Measurements from ENCODE around the gene DPH1. TPM values are rescaled to one million over a fixed set of nuclear protein-coding genes. Genes with fewer than 3 reads are reported as not detected.

The DPH1 gene
- total RNA-seq, 1 donor from 2014 or later = 35.1 TPM

DNA sequence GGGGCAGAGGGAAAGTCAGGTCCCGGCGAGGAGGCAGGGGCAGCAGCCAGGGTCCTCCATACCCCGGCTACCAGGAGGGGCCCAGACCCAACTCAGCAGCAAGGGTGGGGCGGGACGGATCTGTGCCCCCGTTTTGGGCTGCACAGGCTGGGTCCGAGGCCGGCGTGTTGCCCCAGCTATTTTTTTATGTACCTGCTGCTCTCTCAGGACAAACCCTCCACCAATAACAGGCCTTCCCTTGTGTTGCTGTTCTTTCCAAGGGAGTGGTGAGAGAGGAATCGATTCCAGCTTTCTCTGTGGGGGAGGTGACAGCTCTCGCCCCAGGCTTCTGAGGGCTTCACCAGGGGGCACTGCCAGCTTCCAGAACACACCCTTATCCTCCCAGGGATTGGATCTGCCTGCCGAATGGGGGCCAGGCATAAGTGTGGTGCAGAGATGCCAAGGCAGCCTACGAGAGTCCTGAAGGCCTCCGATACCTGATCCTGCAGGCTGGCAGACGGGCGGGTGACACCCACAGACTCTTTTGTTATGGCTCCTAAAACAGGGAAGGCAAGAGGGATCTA lies 27.1 kb upstream of the DPH1 start:
- no peak overlapping the region for H3K4me3 Mint-ChIP-seq
- peaks cover 4% of the 10 kb centered on the region for H3K27me3 Mint-ChIP-seq (ENCODE audit: low read depth)

DNA sequence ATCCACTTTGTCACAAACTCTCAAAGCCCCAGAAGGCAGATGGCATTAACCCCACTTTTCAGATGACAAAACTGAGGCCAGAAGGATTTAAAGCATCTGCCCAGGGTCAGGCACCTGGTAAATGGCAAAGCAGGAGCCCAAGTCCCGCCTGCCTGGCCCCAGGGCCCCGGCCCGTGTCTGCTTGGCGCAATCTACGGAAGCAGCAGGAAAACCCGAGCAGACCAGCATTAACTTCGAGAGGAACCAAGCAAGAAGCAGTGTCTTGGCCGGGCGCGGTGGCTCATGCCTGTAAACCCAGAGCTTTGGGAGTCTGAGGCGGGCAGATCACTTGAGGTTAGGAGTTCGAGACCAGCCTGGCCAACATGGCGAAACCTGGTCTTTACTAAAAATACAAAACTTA lies 26.4 kb upstream of the DPH1 start:
- Mint-ChIP-seq H3K9me3 (no peaks in the 10 kb centered on the region), H3K4me3 (no peak overlapping the region), H3K27me3 (ENCODE audit: low read depth) (peaks cover 4% of the 10 kb centered on the region), H3K4me1 (peaks cover 31% of the 10 kb centered on the region), H3K27ac (ENCODE audit: unreplicated experiment) (no peak overlapping the region), H3K36me3 (ENCODE audit: low read depth) (no peaks in the 10 kb centered on the region)
- DNase-seq (ENCODE audit: low read depth, low spot score) = no peak
- TF ChIP-seq, protein P1, sequence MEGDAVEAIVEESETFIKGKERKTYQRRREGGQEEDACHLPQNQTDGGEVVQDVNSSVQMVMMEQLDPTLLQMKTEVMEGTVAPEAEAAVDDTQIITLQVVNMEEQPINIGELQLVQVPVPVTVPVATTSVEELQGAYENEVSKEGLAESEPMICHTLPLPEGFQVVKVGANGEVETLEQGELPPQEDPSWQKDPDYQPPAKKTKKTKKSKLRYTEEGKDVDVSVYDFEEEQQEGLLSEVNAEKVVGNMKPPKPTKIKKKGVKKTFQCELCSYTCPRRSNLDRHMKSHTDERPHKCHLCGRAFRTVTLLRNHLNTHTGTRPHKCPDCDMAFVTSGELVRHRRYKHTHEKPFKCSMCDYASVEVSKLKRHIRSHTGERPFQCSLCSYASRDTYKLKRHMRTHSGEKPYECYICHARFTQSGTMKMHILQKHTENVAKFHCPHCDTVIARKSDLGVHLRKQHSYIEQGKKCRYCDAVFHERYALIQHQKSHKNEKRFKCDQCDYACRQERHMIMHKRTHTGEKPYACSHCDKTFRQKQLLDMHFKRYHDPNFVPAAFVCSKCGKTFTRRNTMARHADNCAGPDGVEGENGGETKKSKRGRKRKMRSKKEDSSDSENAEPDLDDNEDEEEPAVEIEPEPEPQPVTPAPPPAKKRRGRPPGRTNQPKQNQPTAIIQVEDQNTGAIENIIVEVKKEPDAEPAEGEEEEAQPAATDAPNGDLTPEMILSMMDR (conservative IDR thresholded peaks at IDR 0.05) = no peak

More for the DNA sequence above, 27.1 kb upstream of the DPH1 start:
- H3K36me3 Mint-ChIP-seq (ENCODE audit: low read depth) = no peaks in the 10 kb centered on the region
- H3K9me3 Mint-ChIP-seq = no peaks in the 10 kb centered on the region
- TF ChIP-seq, protein P1 (conservative IDR thresholded peaks at IDR 0.05) = no peak
- H3K27ac Mint-ChIP-seq (ENCODE audit: unreplicated experiment) = no peak overlapping the region
- H3K4me1 Mint-ChIP-seq = peaks cover 31% of the 10 kb centered on the region
- DNase-seq (ENCODE audit: low read depth, low spot score) = no peak

DNA sequence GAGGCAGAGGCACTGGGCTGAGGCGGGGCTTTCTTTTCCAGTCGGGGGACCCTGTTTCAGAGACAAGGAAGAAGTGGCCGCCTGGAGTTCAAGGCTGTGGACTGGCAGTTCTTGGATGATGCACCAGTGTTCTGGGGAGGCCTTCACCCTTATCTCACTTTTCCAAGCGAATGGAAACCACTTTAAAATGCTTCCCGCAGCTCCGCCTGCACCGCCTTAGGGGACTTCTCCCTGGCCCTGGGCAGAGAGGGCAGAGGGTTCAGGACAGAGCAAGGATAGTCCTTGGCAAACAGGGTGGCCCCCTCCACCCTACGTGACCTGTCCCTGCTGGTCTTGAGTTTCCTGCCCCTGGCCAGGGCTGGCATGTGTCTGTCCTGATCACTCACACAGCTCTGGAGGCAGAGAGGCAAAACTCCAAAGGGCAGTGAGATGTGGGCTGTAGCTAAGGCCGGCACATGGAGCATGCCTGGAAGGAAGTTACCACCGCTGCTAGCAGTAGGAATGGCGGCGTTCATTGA lies 25.5 kb upstream of the DPH1 start:
- no peak overlapping the region for H3K4me3 Mint-ChIP-seq
- TF ChIP-seq, protein P1 (conservative IDR thresholded peaks at IDR 0.05) = no peak
- H3K9me3 Mint-ChIP-seq = no peaks in the 10 kb centered on the region
- H3K4me1 Mint-ChIP-seq = peaks cover 23% of the 10 kb centered on the region
- peaks cover 1% of the 10 kb centered on the region for H3K27me3 Mint-ChIP-seq (ENCODE audit: low read depth)
- DNase-seq (ENCODE audit: low read depth, low spot score) = no peak
- H3K36me3 Mint-ChIP-seq (ENCODE audit: low read depth) = no peaks in the 10 kb centered on the region
- peak overlapping the region; percentile 83 for H3K27ac Mint-ChIP-seq (ENCODE audit: unreplicated experiment)

DNA sequence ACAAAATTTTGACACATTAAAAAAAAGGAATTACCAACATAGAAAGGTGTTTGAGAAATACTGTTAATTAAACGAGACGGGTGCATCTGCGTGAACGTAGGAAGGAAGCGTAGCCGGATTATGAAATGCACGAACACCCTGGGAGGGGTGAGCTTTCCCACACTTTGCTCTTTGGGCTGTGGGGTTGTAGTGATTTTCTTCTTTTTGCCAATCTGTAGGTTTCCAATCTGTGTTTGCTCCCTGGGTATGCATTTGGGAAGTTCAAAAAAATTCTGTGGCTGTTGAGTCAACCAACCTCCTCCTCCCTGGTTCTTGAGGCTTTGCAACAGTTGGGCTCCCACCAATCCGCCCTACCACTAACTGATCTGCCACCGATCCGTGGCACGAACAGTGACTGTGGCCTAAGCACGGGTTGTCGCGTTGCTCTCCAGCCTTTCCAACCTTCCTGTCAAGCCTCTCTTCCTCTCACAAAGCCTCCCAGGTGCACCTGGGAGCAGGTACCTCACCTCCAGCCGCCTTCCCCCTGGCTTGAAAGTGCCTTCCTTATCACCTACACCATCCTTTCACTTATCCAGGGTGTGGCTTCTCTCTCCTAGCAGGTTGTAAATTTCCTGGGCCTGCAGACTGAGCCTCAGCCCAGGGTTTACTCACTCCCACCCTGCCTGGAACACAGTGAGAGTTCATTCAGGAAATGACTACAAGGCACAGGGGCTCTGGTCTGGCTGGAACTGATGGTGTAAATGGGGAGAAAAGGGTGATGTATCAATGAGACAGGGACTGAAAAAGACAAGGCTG lies 21.4 kb upstream of the DPH1 start:
- no peak overlapping the region for H3K4me3 Mint-ChIP-seq
- no peaks in the 10 kb centered on the region for H3K36me3 Mint-ChIP-seq (ENCODE audit: low read depth)
- peaks cover 3% of the 10 kb centered on the region for H3K27me3 Mint-ChIP-seq (ENCODE audit: low read depth)
- peaks cover 19% of the 10 kb centered on the region for H3K4me1 Mint-ChIP-seq
- no peak for DNase-seq (ENCODE audit: low read depth, low spot score)
- H3K9me3 Mint-ChIP-seq = no peaks in the 10 kb centered on the region
- TF ChIP-seq, protein P1 (conservative IDR thresholded peaks at IDR 0.05) = no peak
- H3K27ac Mint-ChIP-seq (ENCODE audit: unreplicated experiment) = no peak overlapping the region

DNA sequence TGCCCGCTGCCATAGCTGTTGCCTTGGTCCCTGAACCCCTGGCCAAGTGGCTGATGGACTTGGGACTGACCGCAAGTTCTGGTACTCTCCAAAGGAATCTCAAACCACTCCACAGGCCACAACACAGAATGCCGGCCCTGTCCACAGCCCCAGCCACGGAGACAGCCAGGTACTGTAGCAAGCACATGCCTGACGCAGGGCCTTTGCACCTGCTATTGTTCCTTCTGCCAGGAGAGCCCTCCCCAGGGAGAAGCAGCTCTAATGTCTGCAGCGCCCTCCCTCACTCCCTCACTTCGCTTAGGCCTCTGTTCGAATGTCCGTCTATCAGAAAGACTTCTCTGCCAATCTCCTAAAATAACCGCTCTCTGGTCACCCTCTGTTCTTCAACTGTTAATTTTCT lies 20.2 kb upstream of the DPH1 start:
- no peak for DNase-seq (ENCODE audit: low read depth, low spot score)
- H3K4me1 Mint-ChIP-seq = peaks cover 16% of the 10 kb centered on the region
- TF ChIP-seq, protein P1 (conservative IDR thresholded peaks at IDR 0.05) = no peak
- no peaks in the 10 kb centered on the region for H3K36me3 Mint-ChIP-seq (ENCODE audit: low read depth)
- H3K27me3 Mint-ChIP-seq (ENCODE audit: low read depth) = peaks cover 7% of the 10 kb centered on the region
- no peak overlapping the region for H3K27ac Mint-ChIP-seq (ENCODE audit: unreplicated experiment)
- H3K9me3 Mint-ChIP-seq = no peaks in the 10 kb centered on the region
- H3K4me3 Mint-ChIP-seq = no peak overlapping the region
